Endodermal cell (in vitro differentiated cells): ENCODE measurements around the gene ZNF146. TPM values are rescaled to one million over a fixed set of nuclear protein-coding genes. Genes with fewer than 3 reads are reported as not detected.
"Not testable (repeated sequence)": the region's sequence is repeated elsewhere in the genome, so short reads cannot be mapped to it uniquely, and the experiment has no call there.

Experiments
- DNase-seq: peaks from one replicate; pipeline ENCODE4 v3.0.0-alpha.2; 2017
- H3K27ac ChIP-seq: 2 replicates; pipeline ENCODE4 v1.5.1; 2013; ENCODE audit warnings: mild to moderate bottlenecking, low read depth, low read length, moderate library complexity
- H3K27me3 ChIP-seq: 2 replicates; pipeline ENCODE4 v1.6.1; 2013; ENCODE audit warnings: mild to moderate bottlenecking, low read length, moderate library complexity; ENCODE audit not compliant: insufficient read depth, control insufficient read depth, poor library complexity, severe bottlenecking
- H3K36me3 ChIP-seq: 2 replicates; pipeline ENCODE4 v1.7.0; 2013; ENCODE audit warnings: mild to moderate bottlenecking, low read length, moderate library complexity; ENCODE audit not compliant: control insufficient read depth, insufficient read depth
- H3K4me1 ChIP-seq: one replicate; pipeline ENCODE4 v1.7.0; 2013; ENCODE audit warnings: low read length; ENCODE audit not compliant: control insufficient read depth, insufficient read depth
- H3K4me3 ChIP-seq: 2 replicates; pipeline ENCODE4 v1.5.1; 2013; ENCODE audit warnings: mild to moderate bottlenecking, low read length, moderate library complexity
- H3K9ac ChIP-seq: 2 replicates; pipeline ENCODE4 v1.6.1; 2013; ENCODE audit warnings: mild to moderate bottlenecking, low read length, moderate library complexity; ENCODE audit not compliant: poor library complexity, severe bottlenecking; ENCODE audit errors: extremely low read depth
- H3K9me3 ChIP-seq: 2 replicates; pipeline ENCODE4 v1.6.1; 2013; ENCODE audit warnings: mild to moderate bottlenecking, low read length, moderate library complexity; ENCODE audit not compliant: control insufficient read depth
- H3K27ac Mint-ChIP-seq: 2 replicates; pipeline ENCODE4 v1.8.0; 2020; ENCODE audit warnings: mixed read lengths
- H3K27me3 Mint-ChIP-seq: 2 replicates; pipeline ENCODE4 v1.8.0; 2021; ENCODE audit warnings: mild to moderate bottlenecking, mixed read lengths; ENCODE audit not compliant: insufficient read depth
- H3K36me3 Mint-ChIP-seq: 2 replicates; pipeline ENCODE4 v1.8.0; 2020; ENCODE audit warnings: low read depth, mixed read lengths
- H3K4me1 Mint-ChIP-seq: 2 replicates; pipeline ENCODE4 v1.8.0; 2020; ENCODE audit warnings: mixed read lengths
- H3K4me3 Mint-ChIP-seq: 2 replicates; pipeline ENCODE4 v1.8.0; 2020; ENCODE audit warnings: mild to moderate bottlenecking, moderate library complexity, mixed read lengths
- H3K9me3 Mint-ChIP-seq: 2 replicates; pipeline ENCODE4 v1.8.0; 2020; ENCODE audit warnings: mild to moderate bottlenecking, mixed read lengths
- WGBS, 2 experiments: methylation state at CpG; one replicate each; pipeline versions ENCODE4 v1.1.5 to v1.1.7; 2013; ENCODE audit warnings: missing lambda C conversion rate in 2 of 2, mixed read lengths in 1 of 2; ENCODE audit not compliant: insufficient coverage in 1 of 2, insufficient read length in 1 of 2; 5-methylcytosine and 5-hydroxymethylcytosine counted together
- total RNA-seq, 2 donors: library from RNA; stranded (reverse); fragmentation: NEBNext Ultra II Directional in 1 of 2; extraction: Animal tissue kit (Norgen Biotek cat#: 25700) in 1 of 2; gene quantifications; 2 replicates in 1 of 2; 3 replicates in 1 of 2; pipeline ENCODE4 v1.2.1, GENCODE V29; 2021
- TF ChIP-seq, protein P1 (sequence below): fragments of 200-600 bp; sonication (generic); conservative IDR thresholded peaks from 2 replicates; pipeline ENCODE4 v1.5.0; 2021; ENCODE audit warnings: antibody characterized with exemption, mild to moderate bottlenecking

The ZNF146 gene
- total RNA-seq, 2 donors from 2014 or later: 105 to 128 TPM

DNA sequence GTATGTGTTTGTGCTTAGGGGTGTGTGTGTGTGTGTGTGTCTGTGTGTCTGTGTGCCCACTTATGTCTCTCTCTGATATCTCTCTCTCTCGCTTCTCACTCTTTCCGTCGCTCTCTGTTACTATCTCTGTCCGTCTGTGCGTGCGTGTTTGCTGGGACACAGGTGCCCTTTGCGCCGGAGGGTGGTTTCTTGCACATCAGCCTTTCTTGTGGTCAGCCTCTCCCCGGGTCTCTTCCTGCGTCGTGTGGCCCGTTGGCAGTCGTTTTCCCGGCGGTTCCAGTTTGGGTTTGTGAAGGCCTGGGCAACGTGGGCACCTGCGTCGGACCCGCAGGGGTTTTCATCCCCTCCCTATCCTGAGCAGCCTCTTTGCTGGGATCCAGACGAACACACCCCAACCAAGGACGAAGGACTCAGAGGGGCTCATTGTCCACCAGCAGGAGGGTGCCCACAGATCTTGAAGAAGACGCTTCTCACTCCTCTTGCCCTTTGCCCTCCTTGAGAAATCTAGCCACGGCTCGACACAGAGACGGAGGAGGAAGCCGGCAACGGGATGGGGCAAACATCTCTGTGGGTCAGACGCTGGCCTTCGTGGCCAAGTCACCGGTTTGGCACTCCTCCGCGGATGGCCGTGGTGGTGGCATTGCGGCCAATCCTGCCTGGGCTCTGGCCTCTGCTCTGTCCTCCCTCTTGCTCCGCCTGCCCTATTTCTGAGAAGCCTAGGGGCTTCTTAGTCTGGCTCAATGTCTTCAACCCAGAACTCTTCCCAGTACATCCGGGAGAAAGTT is 52.3 kb downstream of the ZNF146 start:
- no peak for DNase-seq
- Mint-ChIP-seq H3K9me3 (peaks cover 9% of the 10 kb centered on the region), H3K27me3 (peaks cover 3% of the 10 kb centered on the region), H3K27ac (no peak overlapping the region), H3K36me3 (peaks cover 14% of the 10 kb centered on the region), H3K4me1 (no peaks in the 10 kb centered on the region), H3K4me3 (no peak overlapping the region)
- Histone ChIP-seq H3K4me1 (no peaks in the 10 kb centered on the region), H3K36me3 (no peaks in the 10 kb centered on the region), H3K4me3 (no peak overlapping the region), H3K27ac (no peak overlapping the region), H3K9ac (no peak overlapping the region), H3K9me3 (no peaks in the 10 kb centered on the region), H3K27me3 (no peaks in the 10 kb centered on the region)
- TF ChIP-seq, protein P1, sequence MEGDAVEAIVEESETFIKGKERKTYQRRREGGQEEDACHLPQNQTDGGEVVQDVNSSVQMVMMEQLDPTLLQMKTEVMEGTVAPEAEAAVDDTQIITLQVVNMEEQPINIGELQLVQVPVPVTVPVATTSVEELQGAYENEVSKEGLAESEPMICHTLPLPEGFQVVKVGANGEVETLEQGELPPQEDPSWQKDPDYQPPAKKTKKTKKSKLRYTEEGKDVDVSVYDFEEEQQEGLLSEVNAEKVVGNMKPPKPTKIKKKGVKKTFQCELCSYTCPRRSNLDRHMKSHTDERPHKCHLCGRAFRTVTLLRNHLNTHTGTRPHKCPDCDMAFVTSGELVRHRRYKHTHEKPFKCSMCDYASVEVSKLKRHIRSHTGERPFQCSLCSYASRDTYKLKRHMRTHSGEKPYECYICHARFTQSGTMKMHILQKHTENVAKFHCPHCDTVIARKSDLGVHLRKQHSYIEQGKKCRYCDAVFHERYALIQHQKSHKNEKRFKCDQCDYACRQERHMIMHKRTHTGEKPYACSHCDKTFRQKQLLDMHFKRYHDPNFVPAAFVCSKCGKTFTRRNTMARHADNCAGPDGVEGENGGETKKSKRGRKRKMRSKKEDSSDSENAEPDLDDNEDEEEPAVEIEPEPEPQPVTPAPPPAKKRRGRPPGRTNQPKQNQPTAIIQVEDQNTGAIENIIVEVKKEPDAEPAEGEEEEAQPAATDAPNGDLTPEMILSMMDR: no peak
- 94 to 95% methylated on average over 26 to 36 of the region's 36 CpGs for WGBS, 2 experiments

DNA sequence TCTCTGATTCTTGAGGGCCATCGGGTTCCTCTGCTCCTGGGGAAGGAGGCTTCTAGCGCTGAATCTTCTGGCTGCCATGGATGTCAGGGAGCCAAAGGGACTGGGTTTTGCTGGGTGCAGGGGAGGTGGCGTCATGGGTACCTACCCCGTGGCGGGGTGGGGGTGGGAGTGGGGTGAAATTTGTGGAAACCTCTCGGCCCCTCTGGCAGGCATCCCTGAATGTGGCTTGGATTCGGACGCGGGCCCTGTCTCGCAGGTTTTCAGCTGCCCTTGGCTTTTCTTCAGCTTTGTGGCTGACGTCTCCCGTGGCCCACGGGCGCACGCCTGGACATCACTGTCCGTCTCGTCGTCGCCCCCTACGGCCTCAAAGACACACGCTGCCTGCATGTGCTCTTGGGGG is 53.2 kb downstream of the ZNF146 start:
- peaks cover 14% of the 10 kb centered on the region for H3K36me3 Mint-ChIP-seq
- H3K9me3 Mint-ChIP-seq, H3K4me1 ChIP-seq, H3K4me3 ChIP-seq, H3K9ac ChIP-seq, DNase-seq, H3K27ac Mint-ChIP-seq, H3K27me3 ChIP-seq, H3K9me3 ChIP-seq, H3K27ac ChIP-seq, H3K4me1 Mint-ChIP-seq, H3K27me3 Mint-ChIP-seq, H3K4me3 Mint-ChIP-seq, H3K36me3 ChIP-seq: not testable (repeated sequence)
- 87 to 91% methylated on average over 10 to 19 of the region's 21 CpGs for WGBS, 2 experiments

DNA sequence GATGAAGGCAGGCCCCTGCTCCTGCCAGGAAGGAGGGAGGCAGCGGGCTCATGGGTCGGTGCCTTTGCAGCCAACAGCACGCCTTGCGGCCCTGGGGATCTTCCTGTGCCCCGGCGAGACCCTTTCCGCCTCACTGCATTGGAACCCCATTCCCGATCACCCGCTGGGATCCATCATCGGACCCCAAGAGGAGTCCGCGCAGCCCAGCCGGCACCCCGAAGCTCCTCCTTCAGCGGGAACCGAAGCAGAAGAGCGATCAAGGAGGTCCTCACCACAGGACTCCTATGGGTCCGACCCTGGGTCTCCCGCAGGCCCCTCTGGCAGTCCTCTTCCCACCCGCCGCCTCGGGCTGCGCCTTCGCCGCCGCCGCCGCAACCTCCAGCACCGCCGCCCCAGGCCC is 53.7 kb downstream of the ZNF146 start:
- H3K9me3 ChIP-seq, H3K4me1 Mint-ChIP-seq, H3K27ac Mint-ChIP-seq, H3K27me3 ChIP-seq, H3K27me3 Mint-ChIP-seq, H3K27ac ChIP-seq, H3K4me3 Mint-ChIP-seq, H3K9me3 Mint-ChIP-seq, H3K4me3 ChIP-seq, H3K9ac ChIP-seq, DNase-seq, H3K36me3 ChIP-seq, H3K4me1 ChIP-seq: not testable (repeated sequence)
- peaks cover 14% of the 10 kb centered on the region for H3K36me3 Mint-ChIP-seq
- WGBS, 2 experiments: 100% methylated on average over 1 of the region's 30 CpGs; no CpG with 5 or more reads in 1 of the 2 experiments

DNA sequence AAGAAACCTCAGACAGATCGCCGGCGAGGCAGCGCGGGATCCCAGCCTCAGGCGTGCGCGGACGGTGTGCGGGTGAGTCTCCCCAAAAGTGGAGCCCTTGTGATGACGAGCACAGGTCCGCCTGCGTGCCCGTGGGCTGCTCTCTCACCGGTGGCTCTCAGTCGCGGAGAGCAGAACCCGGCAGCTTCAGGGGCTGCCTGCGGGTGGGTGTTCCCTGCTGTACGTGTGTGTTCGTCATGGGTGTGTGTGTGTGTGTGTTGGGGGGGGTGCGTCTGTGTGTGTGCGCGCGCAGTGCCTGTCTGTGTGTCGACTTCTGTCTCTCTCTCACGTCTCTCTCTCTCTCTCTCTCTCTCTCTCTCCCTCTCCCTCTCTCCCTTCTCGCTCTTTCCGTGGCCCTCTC is 54.4 kb downstream of the ZNF146 start:
- no CpG with 5 or more reads among the region's 29 CpGs for WGBS, 2 experiments

More for the DNA sequence above, 54.4 kb downstream of the ZNF146 start:
- H3K4me3 Mint-ChIP-seq, H3K27me3 ChIP-seq, H3K27ac ChIP-seq, H3K36me3 ChIP-seq, H3K4me1 Mint-ChIP-seq, H3K27me3 Mint-ChIP-seq, DNase-seq, H3K9ac ChIP-seq, H3K9me3 ChIP-seq, H3K4me3 ChIP-seq, H3K9me3 Mint-ChIP-seq, H3K27ac Mint-ChIP-seq, H3K4me1 ChIP-seq: not testable (repeated sequence)
- peaks cover 14% of the 10 kb centered on the region for H3K36me3 Mint-ChIP-seq

Other genes starting within 250 kb of the ZNF146 start
- gene SDHAF1, start 219.9 kb upstream of the ZNF146 start, total RNA-seq: 10 to 100 TPM; 12.9 to 14.1 TPM
- 10 to 100 TPM; 17.1 to 19.3 TPM for gene SYNE4, start 206.3 kb upstream of the ZNF146 start, total RNA-seq
- gene ALKBH6, start 200.9 kb upstream of the ZNF146 start, total RNA-seq: 10 to 100 TPM; 36.3 to 38.7 TPM
- gene CLIP3, start 182.2 kb upstream of the ZNF146 start, total RNA-seq: 10 to 100 TPM; 12.6 to 19.7 TPM
- gene THAP8, start 160.8 kb upstream of the ZNF146 start, total RNA-seq: 1 to 10 TPM; 6.7 to 8.9 TPM
- 10 to 100 TPM; 23.5 to 34.4 TPM for gene WDR62, start 160.2 kb upstream of the ZNF146 start, total RNA-seq
- gene OVOL3, start 104.0 kb upstream of the ZNF146 start, total RNA-seq: not detected
- 100 to 1,000 TPM; 102 to 132 TPM for gene POLR2I, start 100.2 kb upstream of the ZNF146 start, total RNA-seq
- 100 to 1,000 TPM; 189 to 194 TPM for gene TBCB, start 99.6 kb upstream of the ZNF146 start, total RNA-seq
- gene CAPNS1, start 75.0 kb upstream of the ZNF146 start, total RNA-seq: 100 to 1,000 TPM; 633 to 714 TPM
- gene COX7A1, start 62.7 kb upstream of the ZNF146 start, total RNA-seq: 1 to 10 TPM; 1.4 to 2.4 TPM
- gene ZNF565, start 441 bp upstream of the ZNF146 start, total RNA-seq: 1 to 10 TPM; 1.6 to 2.7 TPM
- gene ZFP14, start 164.1 kb downstream of the ZNF146 start, total RNA-seq: 10 to 100 TPM in 1 of 2 donors, 1 to 10 TPM in 1; 9.2 to 11.1 TPM
- 10 to 100 TPM; 16.0 to 21.6 TPM for gene ZFP82, start 203.5 kb downstream of the ZNF146 start, total RNA-seq